MM.1S (cell line): ENCODE results near the gene DMRT3.

Source experiments
- CTCF ChIP-seq: fragments of 300-600 bp; sonication (generic); IDR thresholded peaks from 2 replicates; pipeline ENCODE4 v1.5.1; 2016; ENCODE audit warnings: antibody characterized with exemption, low read length, mixed read lengths
- EZH2 ChIP-seq: fragments of 300-600 bp; sonication (generic); optimal IDR thresholded peaks from 2 replicates; pipeline ENCODE3; 2017; ENCODE audit warnings: low read depth, mild to moderate bottlenecking, antibody characterized with exemption, low read length, mixed read lengths

- TF ChIP-seq CTCF, result no peak
- TF ChIP-seq EZH2, result no peak
These were observed 16.5 kb upstream of the DMRT3 start for GRCh38 chr9:959914-960313.
